ENCODE measurements around the gene PKNOX2. TPM values are rescaled to one million over a fixed set of nuclear protein-coding genes. Genes with fewer than 3 reads are reported as not detected.

PKNOX2 gene
- polyA plus RNA-seq, 2 of the 4 experiments (the other 2 are of a cell fraction): not detected

DNA sequence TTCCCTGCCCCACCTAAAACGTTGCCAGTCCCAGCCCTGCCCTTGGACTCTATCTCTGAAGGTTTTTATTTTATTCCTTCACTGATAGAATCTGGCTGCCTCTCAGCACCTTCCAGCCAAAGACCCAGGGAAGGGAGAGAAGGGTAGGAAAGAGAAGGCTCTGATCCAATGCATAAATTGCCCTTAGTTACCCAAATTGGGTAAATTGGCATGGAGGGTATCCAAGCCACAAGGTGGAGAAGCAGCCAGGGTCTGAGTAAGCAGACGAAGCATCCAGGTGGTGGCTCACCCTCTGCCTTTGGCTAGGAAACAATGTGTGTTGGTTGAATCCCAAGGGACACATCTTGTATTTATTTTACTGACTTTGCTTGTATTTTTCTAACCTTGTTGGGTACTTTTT is 242.5 kb downstream of the PKNOX2 start:
- Histone ChIP-seq H3K9me3 (no peaks in the 10 kb centered on the region), H3K4me2 (no peak overlapping the region), H3K4me1 (no peaks in the 10 kb centered on the region), H3K4me3 (no peak overlapping the region), H3K27ac (no peak overlapping the region)
- ATAC-seq: no peak
- WGBS (ENCODE audit: missing lambda C conversion rate): 19% methylated on average over 2 of the region's 2 CpGs
- FAIRE-seq: no peak
- ChIA-PET CTCF (interaction anchor here (0.7 to 0.8 kb wide), 2 partner anchors 24 to 611 kb away, joined by 3 read pairs; no protein-coding TSS in a partner anchor), POLR2A (no interaction called here)
- TF ChIP-seq NPAS2 (CRISPR knock-in tag; IDR thresholded peaks at IDR 0.05; ENCODE audit: borderline replicate concordance): no peak
- TF ChIP-seq NFE2L2 (conservative IDR thresholded peaks at IDR 0.05; ENCODE audit: low read length): no peak
- TF ChIP-seq CBX2 (IDR thresholded peaks at IDR 0.05; ENCODE audit: borderline replicate concordance, low read depth): no peak
- no peak for TF ChIP-seq SREBF2 (IDR thresholded peaks at IDR 0.05)
- TF ChIP-seq HOXB13 (CRISPR knock-in tag; IDR thresholded peaks at IDR 0.05; ENCODE audit: low read depth): no peak
- TF ChIP-seq HOXA7 (CRISPR knock-in tag; IDR thresholded peaks at IDR 0.05): no peak
- TF ChIP-seq JUN (IDR thresholded peaks at IDR 0.05): no peak
- no peak for TF ChIP-seq RAD21 (conservative IDR thresholded peaks at IDR 0.05 in 1 of 2, IDR thresholded peaks at IDR 0.05 in 1 of 2)
- TF ChIP-seq POLR2AphosphoS2 (conservative IDR thresholded peaks at IDR 0.05; ENCODE audit: low read length): no peak
- TF ChIP-seq KDM5A (IDR thresholded peaks at IDR 0.05): no peak
- TF ChIP-seq POLR2A (IDR thresholded peaks at IDR 0.05; ENCODE audit: low read length): no peak
- no peak for TF ChIP-seq FOSB (CRISPR knock-in tag; IDR thresholded peaks at IDR 0.05)
- TF ChIP-seq, protein P1, sequence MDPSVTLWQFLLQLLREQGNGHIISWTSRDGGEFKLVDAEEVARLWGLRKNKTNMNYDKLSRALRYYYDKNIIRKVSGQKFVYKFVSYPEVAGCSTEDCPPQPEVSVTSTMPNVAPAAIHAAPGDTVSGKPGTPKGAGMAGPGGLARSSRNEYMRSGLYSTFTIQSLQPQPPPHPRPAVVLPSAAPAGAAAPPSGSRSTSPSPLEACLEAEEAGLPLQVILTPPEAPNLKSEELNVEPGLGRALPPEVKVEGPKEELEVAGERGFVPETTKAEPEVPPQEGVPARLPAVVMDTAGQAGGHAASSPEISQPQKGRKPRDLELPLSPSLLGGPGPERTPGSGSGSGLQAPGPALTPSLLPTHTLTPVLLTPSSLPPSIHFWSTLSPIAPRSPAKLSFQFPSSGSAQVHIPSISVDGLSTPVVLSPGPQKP (IDR thresholded peaks at IDR 0.05; ENCODE audit: low read depth, low read length): no peak
- TF ChIP-seq GATA3 (IDR thresholded peaks at IDR 0.05; ENCODE audit: borderline replicate concordance): no peak
- TF ChIP-seq, protein P2, sequence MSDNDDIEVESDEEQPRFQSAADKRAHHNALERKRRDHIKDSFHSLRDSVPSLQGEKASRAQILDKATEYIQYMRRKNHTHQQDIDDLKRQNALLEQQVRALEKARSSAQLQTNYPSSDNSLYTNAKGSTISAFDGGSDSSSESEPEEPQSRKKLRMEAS (IDR thresholded peaks at IDR 0.05): no peak
- no peak for TF ChIP-seq RFX5 (IDR thresholded peaks at IDR 0.05)
- DNase-seq (ENCODE audit: low read depth in 1 of 2, low spot score in 1 of 2): no peak

DNA sequence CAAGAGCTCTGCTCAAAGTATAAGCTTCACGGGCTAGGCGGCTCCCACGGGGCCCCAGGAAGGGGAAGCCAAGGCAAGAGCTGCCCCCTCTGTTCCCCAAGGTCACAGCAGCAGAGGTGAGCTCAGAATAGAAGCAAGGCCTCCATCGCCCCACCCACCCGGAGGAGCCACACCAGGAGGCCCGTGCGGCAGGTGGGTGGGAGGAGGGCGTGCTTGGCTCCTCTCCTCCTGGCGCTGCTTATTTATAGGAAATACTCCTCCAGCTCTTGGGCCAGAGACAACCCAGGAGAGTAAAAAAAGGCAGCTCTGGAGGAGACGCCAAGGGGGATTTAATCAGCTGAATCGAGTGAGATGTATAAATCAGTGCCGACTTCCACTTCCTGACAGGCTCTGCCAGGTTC is 243.8 kb downstream of the PKNOX2 start:
- Histone ChIP-seq H3K27ac (no peak overlapping the region), H3K9me3 (no peaks in the 10 kb centered on the region), H3K4me3 (no peak overlapping the region), H3K4me1 (no peaks in the 10 kb centered on the region), H3K4me2 (no peak overlapping the region)
- no peak for FAIRE-seq
- 76% methylated on average over 4 of the region's 12 CpGs for WGBS (ENCODE audit: missing lambda C conversion rate)
- ChIA-PET POLR2A (no interaction called here), CTCF (interaction anchor here (1.2 to 1.3 kb wide), 2 partner anchors 15 to 21 kb away, joined by 3 to 4 read pairs; no protein-coding TSS in a partner anchor)
- no peak for TF ChIP-seq ZFP36 (IDR thresholded peaks at IDR 0.05; ENCODE audit: borderline replicate concordance, partially characterized antibody)
- TF ChIP-seq NFE2L2 (conservative IDR thresholded peaks at IDR 0.05; ENCODE audit: low read length): no peak
- TF ChIP-seq RARB (CRISPR knock-in tag; IDR thresholded peaks at IDR 0.05): no peak
- no peak for DNase-seq (ENCODE audit: low read depth in 1 of 2, low spot score in 1 of 2)
- ATAC-seq: no peak

DNA sequence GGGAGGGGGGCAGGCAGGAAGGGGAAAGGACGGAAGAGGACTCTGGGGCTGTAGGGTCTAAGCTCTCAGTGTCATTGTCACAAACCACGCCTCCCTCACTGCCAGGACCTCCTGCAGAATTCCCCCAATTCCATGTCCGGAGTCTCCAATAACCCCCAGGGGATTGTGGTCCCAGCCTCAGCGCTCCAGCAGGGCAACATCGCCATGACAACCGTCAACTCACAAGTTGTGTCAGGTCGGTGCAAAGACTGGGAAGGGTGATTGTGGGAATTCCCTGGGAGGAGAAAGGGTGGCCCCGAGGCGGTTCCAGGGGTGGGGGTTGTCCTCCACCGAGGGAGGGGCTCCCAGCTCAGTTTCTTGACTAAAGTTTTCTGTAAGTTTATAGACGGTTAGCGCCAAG is 245.5 kb downstream of the PKNOX2 start:
- ATAC-seq: no peak
- CTCF ChIA-PET: no interaction called here
- TF ChIP-seq, protein P3, sequence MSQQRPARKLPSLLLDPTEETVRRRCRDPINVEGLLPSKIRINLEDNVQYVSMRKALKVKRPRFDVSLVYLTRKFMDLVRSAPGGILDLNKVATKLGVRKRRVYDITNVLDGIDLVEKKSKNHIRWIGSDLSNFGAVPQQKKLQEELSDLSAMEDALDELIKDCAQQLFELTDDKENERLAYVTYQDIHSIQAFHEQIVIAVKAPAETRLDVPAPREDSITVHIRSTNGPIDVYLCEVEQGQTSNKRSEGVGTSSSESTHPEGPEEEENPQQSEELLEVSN (IDR thresholded peaks at IDR 0.05; ENCODE audit: borderline replicate concordance, low read depth): no peak
- TF ChIP-seq MAFK (IDR thresholded peaks at IDR 0.05; ENCODE audit: partially characterized antibody) (no peak), RNF2 (IDR thresholded peaks at IDR 0.05; ENCODE audit: borderline replicate concordance, low read depth) (no peak), HDAC2 (IDR thresholded peaks at IDR 0.05) (no peak), POLR2A (IDR thresholded peaks at IDR 0.05; ENCODE audit: low read length) (no peak), NPAS2 (CRISPR knock-in tag; IDR thresholded peaks at IDR 0.05; ENCODE audit: borderline replicate concordance) (no peak), CBX8 (IDR thresholded peaks at IDR 0.05) (no peak), RARB (CRISPR knock-in tag; IDR thresholded peaks at IDR 0.05) (no peak), CHD2 (IDR thresholded peaks at IDR 0.05; ENCODE audit: low read length, partially characterized antibody) (no peak), MAZ (IDR thresholded peaks at IDR 0.05; ENCODE audit: borderline replicate concordance, low read depth, low read length) (no peak), ZFP36 (IDR thresholded peaks at IDR 0.05; ENCODE audit: borderline replicate concordance, partially characterized antibody) (no peak)
- TF ChIP-seq, protein P4, sequence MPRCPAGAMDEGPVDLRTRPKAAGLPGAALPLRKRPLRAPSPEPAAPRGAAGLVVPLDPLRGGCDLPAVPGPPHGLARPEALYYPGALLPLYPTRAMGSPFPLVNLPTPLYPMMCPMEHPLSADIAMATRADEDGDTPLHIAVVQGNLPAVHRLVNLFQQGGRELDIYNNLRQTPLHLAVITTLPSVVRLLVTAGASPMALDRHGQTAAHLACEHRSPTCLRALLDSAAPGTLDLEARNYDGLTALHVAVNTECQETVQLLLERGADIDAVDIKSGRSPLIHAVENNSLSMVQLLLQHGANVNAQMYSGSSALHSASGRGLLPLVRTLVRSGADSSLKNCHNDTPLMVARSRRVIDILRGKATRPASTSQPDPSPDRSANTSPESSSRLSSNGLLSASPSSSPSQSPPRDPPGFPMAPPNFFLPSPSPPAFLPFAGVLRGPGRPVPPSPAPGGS (IDR thresholded peaks at IDR 0.05): no peak
- no peaks in the 10 kb centered on the region for H3K4me1 ChIP-seq
- H3K4me3 ChIP-seq: no peak overlapping the region
- H3K27ac ChIP-seq: no peak overlapping the region
- DNase-seq (ENCODE audit: low read depth in 1 of 2, low spot score in 1 of 2): no peak
- POLR2A ChIA-PET: no interaction called here
- no peaks in the 10 kb centered on the region for H3K9me3 ChIP-seq
- 43% methylated on average over 12 of the region's 12 CpGs for WGBS (ENCODE audit: missing lambda C conversion rate)
- no peak for FAIRE-seq
- H3K4me2 ChIP-seq: no peak overlapping the region

Data from A549 (cell line).